Spleen (tissue), 11 donors: Measurements from ENCODE around the gene FYN. TPM values are rescaled to one million over a fixed set of nuclear protein-coding genes. Genes with fewer than 3 reads are reported as not detected.

Source experiments
- DNase-seq: peaks from one replicate; pipeline ENCODE4 v3.0.0-alpha.2; 2020
- H3K27ac ChIP-seq, 8 donors: fragments of 200-600 bp; sonication (generic) in 7 of 8; 1 replicate in 4 of 8; 2 replicates in 4 of 8; pipeline versions ENCODE4 v1.5.0 to v1.8.0; 2016 to 2021; ENCODE audit warnings: inconsistent platforms in 4 of 8, mild to moderate bottlenecking in 4 of 8, moderate library complexity in 1 of 8
- H3K27me3 ChIP-seq, 7 donors: fragments of 200-600 bp; sonication (generic) in 6 of 7; replicated peaks in 1 of 7; 1 replicate in 4 of 7; 2 replicates in 3 of 7; pipeline versions ENCODE4 v1.5.0 to v1.8.0; 2016 to 2021; ENCODE audit warnings: inconsistent platforms in 3 of 7, mild to moderate bottlenecking in 1 of 7
- H3K36me3 ChIP-seq, 6 donors: fragments of 200-600 bp; sonication (generic) in 5 of 6; 1 replicate in 4 of 6; 2 replicates in 2 of 6; pipeline versions ENCODE4 v1.5.0 to v1.8.0; 2016 to 2021; ENCODE audit warnings: inconsistent platforms in 2 of 6
- H3K4me1 ChIP-seq, 6 donors: fragments of 200-600 bp; sonication (generic) in 5 of 6; 1 replicate in 3 of 6; 2 replicates in 3 of 6; pipeline versions ENCODE4 v1.5.0 to v1.8.0; 2016 to 2021; ENCODE audit warnings: inconsistent platforms in 3 of 6
- H3K4me3 ChIP-seq, 8 donors: fragments of 200-600 bp; sonication (generic) in 7 of 8; 1 replicate in 4 of 8; 2 replicates in 4 of 8; pipeline versions ENCODE4 v1.5.0 to v1.8.0; 2016 to 2021; ENCODE audit warnings: inconsistent platforms in 4 of 8, mild to moderate bottlenecking in 4 of 8, moderate library complexity in 2 of 8
- H3K9me3 ChIP-seq, 8 donors: fragments of 200-600 bp; sonication (generic) in 7 of 8; 1 replicate in 4 of 8; 2 replicates in 4 of 8; pipeline versions ENCODE4 v1.5.0 to v1.8.0; 2016 to 2021; ENCODE audit warnings: inconsistent platforms in 4 of 8
- POLR2A ChIP-seq, 3 donors: fragments of 450-650 bp; IDR thresholded peaks; one replicate each; pipeline ENCODE4 v1.5.1; 2017; ENCODE audit warnings: antibody characterized with exemption in 3 of 3, mild to moderate bottlenecking in 1 of 3
- POLR2AphosphoS5 ChIP-seq, 3 donors: sonication (generic); formaldehyde crosslinking; IDR thresholded peaks; one replicate each; pipeline ENCODE4 v1.5.1; 2017; ENCODE audit warnings: antibody characterized with exemption in 3 of 3
- WGBS, 5 donors: extraction: QIAGEN DNeasy Blood & Tissue Kit in 3 of 5; methylation state at CpG; one replicate each; pipeline versions ENCODE4 v1.1.5 to v1.1.7; 2013 to 2018; 5-methylcytosine and 5-hydroxymethylcytosine counted together
- intact Hi-C: fragments of 100-400 bp; cut with DNase I; formaldehyde crosslinking; loops from one replicate; pipeline ENCODE4 v1.15.0; 2023; ENCODE audit warnings: low total_unique reads
- polyA plus RNA-seq, 3 donors: library from polyadenylated mRNA; stranded (reverse); fragments of 200-250 nt; gene quantifications; one replicate each; pipeline ENCODE4 v1.2.1, GENCODE V29; 2013
- total RNA-seq, 7 donors: library from RNA; depleted of rRNA in 3 of 7; stranded (reverse); fragments of >200 nt in 3 of 7; fragmentation: NEBNext Ultra II Directional in 4 of 7; extraction: Animal tissue kit (Norgen Biotek cat#: 25700) in 4 of 7; gene quantifications; one replicate each; pipeline versions ENCODE4 v1.1.0 to v1.2.1, GENCODE V29; 2016 to 2021
- TF ChIP-seq, protein P1 (sequence below), 11 experiments: fragments of 200-600 bp in 7 of 11; fragments of 450-650 bp in 4 of 11; sonication (generic) in 4 of 11; IDR thresholded peaks in 8 of 11; conservative IDR thresholded peaks in 3 of 11; 1 replicate in 7 of 11; 2 replicates in 4 of 11; pipeline versions ENCODE4 v1.4.0 to v1.8.0; 2016 to 2021; ENCODE audit warnings: antibody characterized with exemption in 11 of 11, inconsistent platforms in 4 of 11, mild to moderate bottlenecking in 1 of 11
- donor health status: healthy with polysubstance abuse.
- donor health status: DM: no; HTN: no; CAD: no; lungs with moderate emphysema.
- donor health status: DM: no; HTN: no; CAD: no.
- donor health status: Bipolar disorder and iron deficiency.
- donor health status: healthy.
- donor health status: DM: no; HTN: no; CAD: no.
- donor health status: DM: yes; HTN: yes; CAD: no.

Gene FYN
- total and polyA plus RNA-seq, 10 donors = 56.6 to 409 (median 205) TPM

DNA sequence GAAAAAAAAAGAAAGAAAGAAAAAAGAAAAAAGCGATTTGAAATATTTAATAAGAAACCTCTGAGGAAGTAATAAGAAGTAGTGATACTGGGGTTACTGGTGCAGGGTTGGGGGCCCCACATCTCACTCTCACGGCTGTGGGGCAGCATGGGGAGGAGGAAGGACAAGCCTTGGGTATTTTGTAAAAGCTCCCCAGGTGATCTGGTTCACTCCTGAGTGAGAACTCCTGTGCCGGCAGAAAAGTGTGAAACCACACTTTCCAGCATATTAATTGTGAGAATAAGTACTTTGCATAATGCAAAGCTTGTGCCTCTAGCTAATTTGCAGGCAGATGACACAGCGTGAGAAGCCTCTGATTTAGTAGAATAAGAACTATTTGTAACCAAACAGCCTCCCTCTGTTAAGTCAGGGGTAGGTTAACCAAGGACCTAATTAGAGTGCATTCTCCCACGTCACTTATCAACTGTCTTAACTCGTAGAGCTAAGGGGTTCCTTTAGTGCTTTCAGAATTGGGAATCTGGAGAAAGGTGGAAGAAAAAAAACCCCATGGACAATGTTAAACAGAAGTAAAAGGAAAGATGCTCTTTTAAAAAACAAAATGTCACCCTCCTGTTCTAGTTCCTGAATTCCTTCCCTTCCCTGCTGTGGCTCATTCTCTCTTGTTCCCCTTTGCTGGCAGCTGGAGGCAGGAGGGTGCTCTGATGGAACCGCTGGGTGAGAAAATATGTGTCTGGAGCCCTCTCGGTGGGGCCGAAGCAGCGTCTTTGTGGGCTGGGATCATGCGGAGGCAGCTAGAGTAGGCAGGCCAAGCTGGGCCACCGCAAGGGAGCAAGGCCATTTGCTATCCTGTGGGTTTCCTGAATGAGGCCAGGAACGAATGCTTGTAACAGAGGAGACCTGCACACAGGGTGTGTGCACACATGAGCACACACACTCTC, 108.7 kb downstream of the FYN start:
- H3K9me3 ChIP-seq = no peaks in the 10 kb centered on the region
- H3K27ac ChIP-seq = peak overlapping the region; percentile 49 to 92 (median 78)
- H3K36me3 ChIP-seq = no peaks in the 10 kb centered on the region
- peak; percentile 18 to 75 (median 25) for TF ChIP-seq POLR2AphosphoS5 (IDR thresholded peaks at IDR 0.05)
- no peak for TF ChIP-seq POLR2A (IDR thresholded peaks at IDR 0.05)
- H3K4me1 ChIP-seq = peaks cover 48 to 100% (median 93%) of the 10 kb centered on the region in 6 donors
- WGBS, 5 donors = 57 to 67% (median 59%) methylated on average over 13 of the region's 13 CpGs
- peak; percentile 86 for DNase-seq
- peak overlapping the region in 1 of 8 donors; percentile 23 for H3K4me3 ChIP-seq
- no peaks in the 10 kb centered on the region for H3K27me3 ChIP-seq
- intact Hi-C loops = no loop called here

DNA sequence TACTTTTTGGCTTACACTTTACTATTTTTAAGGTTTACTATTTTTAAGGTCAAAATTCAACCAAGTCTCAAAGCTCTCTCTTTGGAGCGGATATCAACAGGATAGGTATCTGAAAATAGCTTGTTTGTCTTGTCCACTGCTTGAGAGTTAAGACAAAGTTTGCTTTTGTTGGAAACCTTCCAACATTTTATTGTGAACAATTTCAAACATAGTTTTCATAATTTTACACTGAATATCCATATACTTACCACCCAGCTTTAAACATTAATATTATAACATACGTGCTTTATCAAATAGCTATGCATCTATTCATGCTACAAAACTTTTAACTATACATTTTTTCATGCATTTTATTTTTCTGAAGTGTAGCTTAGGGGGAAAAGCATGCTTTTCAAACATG, 109.9 kb downstream of the FYN start:
- TF ChIP-seq, protein P1, sequence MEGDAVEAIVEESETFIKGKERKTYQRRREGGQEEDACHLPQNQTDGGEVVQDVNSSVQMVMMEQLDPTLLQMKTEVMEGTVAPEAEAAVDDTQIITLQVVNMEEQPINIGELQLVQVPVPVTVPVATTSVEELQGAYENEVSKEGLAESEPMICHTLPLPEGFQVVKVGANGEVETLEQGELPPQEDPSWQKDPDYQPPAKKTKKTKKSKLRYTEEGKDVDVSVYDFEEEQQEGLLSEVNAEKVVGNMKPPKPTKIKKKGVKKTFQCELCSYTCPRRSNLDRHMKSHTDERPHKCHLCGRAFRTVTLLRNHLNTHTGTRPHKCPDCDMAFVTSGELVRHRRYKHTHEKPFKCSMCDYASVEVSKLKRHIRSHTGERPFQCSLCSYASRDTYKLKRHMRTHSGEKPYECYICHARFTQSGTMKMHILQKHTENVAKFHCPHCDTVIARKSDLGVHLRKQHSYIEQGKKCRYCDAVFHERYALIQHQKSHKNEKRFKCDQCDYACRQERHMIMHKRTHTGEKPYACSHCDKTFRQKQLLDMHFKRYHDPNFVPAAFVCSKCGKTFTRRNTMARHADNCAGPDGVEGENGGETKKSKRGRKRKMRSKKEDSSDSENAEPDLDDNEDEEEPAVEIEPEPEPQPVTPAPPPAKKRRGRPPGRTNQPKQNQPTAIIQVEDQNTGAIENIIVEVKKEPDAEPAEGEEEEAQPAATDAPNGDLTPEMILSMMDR (IDR thresholded peaks at IDR 0.05 in 8 of 11, conservative IDR thresholded peaks at IDR 0.05 in 3 of 11) = no peak
- TF ChIP-seq POLR2A (IDR thresholded peaks at IDR 0.05) = no peak
- no peak for TF ChIP-seq POLR2AphosphoS5 (IDR thresholded peaks at IDR 0.05)
- H3K27me3 ChIP-seq = no peaks in the 10 kb centered on the region
- intact Hi-C loops = no loop called here
- no peaks in the 10 kb centered on the region for H3K9me3 ChIP-seq
- H3K4me3 ChIP-seq = no peak overlapping the region
- H3K36me3 ChIP-seq = no peaks in the 10 kb centered on the region
- peak overlapping the region; percentile 2 to 92 (median 80) for H3K27ac ChIP-seq
- DNase-seq = no peak
- peaks cover 51 to 100% (median 92%) of the 10 kb centered on the region in 6 donors for H3K4me1 ChIP-seq
- 85 to 94% (median 85%) methylated on average over 2 of the region's 2 CpGs for WGBS, 5 donors

DNA sequence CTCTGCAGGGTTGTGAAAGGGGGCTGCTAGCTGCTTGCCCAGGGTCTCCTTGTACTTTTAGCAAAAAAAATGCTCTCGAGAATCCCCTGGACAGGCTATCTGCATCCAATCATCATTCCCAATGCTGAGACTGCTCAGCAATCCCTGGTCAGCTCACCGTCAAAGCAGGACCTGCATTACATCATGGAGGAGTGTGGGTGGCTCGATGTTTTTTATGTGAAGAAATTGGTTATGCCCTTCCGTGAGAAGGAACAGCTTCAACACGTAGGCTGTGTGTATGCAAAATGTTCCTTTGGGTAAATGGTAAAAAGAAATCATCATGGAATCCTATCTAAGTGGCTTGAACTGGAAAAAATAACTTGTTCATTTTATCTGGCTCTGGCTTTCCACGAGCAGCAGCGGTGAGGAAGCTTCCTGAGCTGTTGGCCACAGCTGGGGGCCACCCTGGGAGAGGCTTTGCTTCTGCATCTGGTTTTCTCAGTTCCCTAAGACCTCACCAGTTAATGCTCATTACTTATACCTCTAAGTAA, 111.4 kb downstream of the FYN start:
- DNase-seq = peak; percentile 86
- Histone ChIP-seq H3K9me3 (no peaks in the 10 kb centered on the region), H3K27ac (peak overlapping the region in 7 of 8 donors; percentile 68 to 92 (median 85)), H3K27me3 (no peaks in the 10 kb centered on the region), H3K4me3 (peak overlapping the region in 1 of 8 donors; percentile 1), H3K4me1 (peaks cover 51 to 96% (median 79%) of the 10 kb centered on the region in 6 donors), H3K36me3 (no peaks in the 10 kb centered on the region)
- TF ChIP-seq, protein P1 (IDR thresholded peaks at IDR 0.05 in 8 of 11, conservative IDR thresholded peaks at IDR 0.05 in 3 of 11) = no peak
- TF ChIP-seq POLR2AphosphoS5 (IDR thresholded peaks at IDR 0.05) = peak in 2 of 3 donors; percentile 24 to 30
- WGBS, 5 donors = 33 to 61% (median 43%) methylated on average over 7 of the region's 7 CpGs
- intact Hi-C loops = no loop called here

DNA sequence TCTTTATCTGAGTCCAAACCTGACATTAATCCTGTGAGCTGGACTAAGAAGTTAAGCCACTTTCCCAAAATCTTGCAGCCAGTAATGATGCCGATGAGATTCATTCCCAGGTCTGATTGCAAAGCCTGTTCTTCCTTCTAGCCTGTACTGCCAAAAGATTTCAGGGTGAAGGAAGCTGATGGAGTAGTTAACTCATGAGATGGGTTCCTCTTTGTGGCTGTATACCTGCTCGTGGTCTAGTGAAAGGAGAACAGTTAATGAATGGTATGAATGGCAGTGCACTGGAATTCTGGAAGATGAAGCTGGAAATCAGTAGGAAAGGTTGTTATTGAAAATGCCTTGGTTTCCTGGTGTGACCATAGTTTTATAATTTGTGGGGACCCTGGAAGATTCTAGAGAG, 112.0 kb downstream of the FYN start:
- 43 to 68% (median 49%) methylated on average over 2 of the region's 2 CpGs for WGBS, 5 donors
- intact Hi-C loops = no loop called here
- H3K27me3 ChIP-seq = no peaks in the 10 kb centered on the region

More for the DNA sequence above, 112.0 kb downstream of the FYN start:
- Histone ChIP-seq H3K9me3 (no peaks in the 10 kb centered on the region), H3K4me3 (peak overlapping the region in 1 of 8 donors; percentile 1), H3K4me1 (peaks cover 46 to 95% (median 73%) of the 10 kb centered on the region in 6 donors), H3K27ac (peak overlapping the region; percentile 32 to 92 (median 82)), H3K36me3 (no peaks in the 10 kb centered on the region)
- DNase-seq = no peak
- TF ChIP-seq POLR2A (IDR thresholded peaks at IDR 0.05) (no peak), POLR2AphosphoS5 (IDR thresholded peaks at IDR 0.05) (no peak)
- TF ChIP-seq, protein P1 (IDR thresholded peaks at IDR 0.05 in 8 of 11, conservative IDR thresholded peaks at IDR 0.05 in 3 of 11) = no peak
